ENCODE data around the gene LYRM7.

GRCh38 chr5:131170540-131171275 is at the start of gene LYRM7:
- TF ChIP-seq, protein P1, sequence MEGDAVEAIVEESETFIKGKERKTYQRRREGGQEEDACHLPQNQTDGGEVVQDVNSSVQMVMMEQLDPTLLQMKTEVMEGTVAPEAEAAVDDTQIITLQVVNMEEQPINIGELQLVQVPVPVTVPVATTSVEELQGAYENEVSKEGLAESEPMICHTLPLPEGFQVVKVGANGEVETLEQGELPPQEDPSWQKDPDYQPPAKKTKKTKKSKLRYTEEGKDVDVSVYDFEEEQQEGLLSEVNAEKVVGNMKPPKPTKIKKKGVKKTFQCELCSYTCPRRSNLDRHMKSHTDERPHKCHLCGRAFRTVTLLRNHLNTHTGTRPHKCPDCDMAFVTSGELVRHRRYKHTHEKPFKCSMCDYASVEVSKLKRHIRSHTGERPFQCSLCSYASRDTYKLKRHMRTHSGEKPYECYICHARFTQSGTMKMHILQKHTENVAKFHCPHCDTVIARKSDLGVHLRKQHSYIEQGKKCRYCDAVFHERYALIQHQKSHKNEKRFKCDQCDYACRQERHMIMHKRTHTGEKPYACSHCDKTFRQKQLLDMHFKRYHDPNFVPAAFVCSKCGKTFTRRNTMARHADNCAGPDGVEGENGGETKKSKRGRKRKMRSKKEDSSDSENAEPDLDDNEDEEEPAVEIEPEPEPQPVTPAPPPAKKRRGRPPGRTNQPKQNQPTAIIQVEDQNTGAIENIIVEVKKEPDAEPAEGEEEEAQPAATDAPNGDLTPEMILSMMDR (IDR thresholded peaks at IDR 0.05): peak in 2 of 6 experiments; percentile 6 to 17
- peak; percentile 44 to 77 for TF ChIP-seq POLR2A (IDR thresholded peaks at IDR 0.05)

Data from Peyer's patch (tissue), 4 donors.